Neuronal stem cell (in vitro differentiated cells): Measurements from ENCODE around the gene CMTM7.

ENCODE experiments used
- DNase-seq: peaks from one replicate; pipeline ENCODE4 v3.0.0-alpha.2; 2013; ENCODE audit warnings: low spot score
- H2AFZ ChIP-seq: one replicate; pipeline ENCODE4 v1.6.1; 2013; ENCODE audit warnings: mild to moderate bottlenecking, low read length, inconsistent platforms
- H2AK5ac ChIP-seq: 2 replicates; pipeline ENCODE4 v1.6.1; 2013; ENCODE audit warnings: low read depth, mild to moderate bottlenecking, inconsistent platforms, low read length, moderate library complexity, mixed read lengths
- H2BK120ac ChIP-seq: 2 replicates; pipeline ENCODE4 v1.6.1; 2013; ENCODE audit warnings: low read depth, mild to moderate bottlenecking, inconsistent platforms, low read length, moderate library complexity, mixed read lengths
- H2BK12ac ChIP-seq: one replicate; pipeline ENCODE4 v1.6.1; 2013; ENCODE audit warnings: low read length, inconsistent platforms
- H2BK15ac ChIP-seq: 2 replicates; pipeline ENCODE4 v1.6.1; 2013; ENCODE audit warnings: mild to moderate bottlenecking, low read length, inconsistent platforms, mixed read lengths
- H2BK5ac ChIP-seq: one replicate; pipeline ENCODE4 v1.6.1; 2013; ENCODE audit warnings: inconsistent platforms, mild to moderate bottlenecking, low read length, moderate library complexity
- H3K14ac ChIP-seq: one replicate; pipeline ENCODE4 v1.6.1; 2013; ENCODE audit warnings: low read length, inconsistent platforms
- H3K18ac ChIP-seq: 2 replicates; pipeline ENCODE4 v1.6.1; 2013; ENCODE audit warnings: low read length, inconsistent platforms
- H3K23ac ChIP-seq: 2 replicates; pipeline ENCODE4 v1.6.1; 2013; ENCODE audit warnings: low read depth, mild to moderate bottlenecking, mixed read lengths, low read length, inconsistent platforms; ENCODE audit not compliant: poor library complexity
- H3K27ac ChIP-seq: replicated peaks from 3 replicates; pipeline ENCODE4 v1.5.1; 2013; ENCODE audit warnings: low read length, inconsistent platforms
- H3K27me3 ChIP-seq, 3 experiments: 2 replicates each; pipeline ENCODE4 v1.6.1; 2013; ENCODE audit warnings: low read length in 3 of 3, mild to moderate bottlenecking in 2 of 3, inconsistent platforms in 1 of 3, low read depth in 1 of 3, mixed read lengths in 1 of 3, moderate library complexity in 1 of 3; ENCODE audit not compliant: control insufficient read depth in 3 of 3, insufficient read depth in 3 of 3
- H3K36me3 ChIP-seq, 2 donors: replicated peaks in 1 of 2; 2 replicates each; pipeline ENCODE4 v1.6.1; 2013; ENCODE audit warnings: low read length in 2 of 2; ENCODE audit not compliant: control insufficient read depth in 2 of 2, insufficient read depth in 2 of 2
- H3K4ac ChIP-seq: 2 replicates; pipeline ENCODE4 v1.6.1; 2013; ENCODE audit warnings: inconsistent platforms, mild to moderate bottlenecking, low read length, moderate library complexity
- H3K4me1 ChIP-seq, 2 donors: 1 replicate in 1 of 2; 2 replicates in 1 of 2; pipeline ENCODE4 v1.6.1; 2013; ENCODE audit warnings: low read length in 2 of 2, low read depth in 1 of 2; ENCODE audit not compliant: control insufficient read depth in 2 of 2, insufficient read depth in 1 of 2
- H3K4me2 ChIP-seq: one replicate; pipeline ENCODE4 v1.6.1; 2013; ENCODE audit warnings: mild to moderate bottlenecking, low read length, inconsistent platforms; ENCODE audit not compliant: insufficient read depth, poor library complexity, severe bottlenecking
- H3K4me3 ChIP-seq, 2 donors: 2 replicates each; pipeline ENCODE4 v1.5.1; 2013; ENCODE audit warnings: low read length in 2 of 2, mild to moderate bottlenecking in 2 of 2, inconsistent platforms in 1 of 2, moderate library complexity in 1 of 2
- H3K79me1 ChIP-seq: one replicate; pipeline ENCODE4 v1.6.1; 2013; ENCODE audit warnings: low read depth, mild to moderate bottlenecking, inconsistent platforms, low read length, moderate library complexity
- H3K9ac ChIP-seq: one replicate; pipeline ENCODE4 v1.6.1; 2013; ENCODE audit warnings: mild to moderate bottlenecking, low read depth, low read length, inconsistent platforms; ENCODE audit not compliant: poor library complexity
- H3K9me3 ChIP-seq, 2 donors: replicated peaks in 1 of 2; 2 replicates each; pipeline versions ENCODE3 to v1.6.1; 2013; ENCODE audit warnings: low read length in 2 of 2, mild to moderate bottlenecking in 2 of 2, inconsistent platforms in 1 of 2, low read depth in 1 of 2, mixed read lengths in 1 of 2, moderate library complexity in 1 of 2; ENCODE audit not compliant: control insufficient read depth in 2 of 2, insufficient read depth in 1 of 2
- H4K8ac ChIP-seq: one replicate; pipeline ENCODE4 v1.6.1; 2013; ENCODE audit warnings: low read depth, mild to moderate bottlenecking, inconsistent platforms, low read length, moderate library complexity
- H4K91ac ChIP-seq: one replicate; pipeline ENCODE4 v1.6.1; 2013; ENCODE audit warnings: low read length, low read depth, mild to moderate bottlenecking, inconsistent platforms; ENCODE audit not compliant: poor library complexity
- WGBS, 2 donors: extraction: QIAGEN DNeasy Blood & Tissue Kit; methylation state at CpG; one replicate each; pipeline ENCODE4 v1.1.7; 2013; ENCODE audit warnings: missing lambda C conversion rate in 2 of 2, mixed read lengths in 1 of 2; ENCODE audit not compliant: insufficient read length in 2 of 2, insufficient replicate concordance in 1 of 2; ENCODE audit errors: extremely low coverage in 2 of 2; 5-methylcytosine and 5-hydroxymethylcytosine counted together

CMTM7 gene

GRCh38 chr3:32500231-32500630 is 108.6 kb downstream of the CMTM7 start:
- Histone ChIP-seq H3K27ac (no peak overlapping the region), H3K18ac (no peak overlapping the region), H3K14ac (no peak overlapping the region), H2AK5ac (no peak overlapping the region), H4K91ac (no peak overlapping the region), H3K23ac (no peak overlapping the region), H3K9me3 (no peaks in the 10 kb centered on the region), H3K36me3 (peaks cover 0 to 10% of the 10 kb centered on the region in 2 donors), H2BK5ac (no peak overlapping the region), H3K4me3 (no peak overlapping the region), H3K4ac (no peak overlapping the region), H2BK120ac (no peak overlapping the region), H4K8ac (no peak overlapping the region), H3K79me1 (no peaks in the 10 kb centered on the region), H3K4me2 (no peak overlapping the region), H2BK12ac (no peak overlapping the region), H2AFZ (no peak overlapping the region), H3K27me3 (no peaks in the 10 kb centered on the region), H3K9ac (no peak overlapping the region), H2BK15ac (no peak overlapping the region), H3K4me1 (peaks cover 0 to 5% of the 10 kb centered on the region in 2 donors)
- DNase-seq, result no peak
- WGBS, 2 donors, result no CpG with 5 or more reads among the region's 2 CpGs

DNA sequence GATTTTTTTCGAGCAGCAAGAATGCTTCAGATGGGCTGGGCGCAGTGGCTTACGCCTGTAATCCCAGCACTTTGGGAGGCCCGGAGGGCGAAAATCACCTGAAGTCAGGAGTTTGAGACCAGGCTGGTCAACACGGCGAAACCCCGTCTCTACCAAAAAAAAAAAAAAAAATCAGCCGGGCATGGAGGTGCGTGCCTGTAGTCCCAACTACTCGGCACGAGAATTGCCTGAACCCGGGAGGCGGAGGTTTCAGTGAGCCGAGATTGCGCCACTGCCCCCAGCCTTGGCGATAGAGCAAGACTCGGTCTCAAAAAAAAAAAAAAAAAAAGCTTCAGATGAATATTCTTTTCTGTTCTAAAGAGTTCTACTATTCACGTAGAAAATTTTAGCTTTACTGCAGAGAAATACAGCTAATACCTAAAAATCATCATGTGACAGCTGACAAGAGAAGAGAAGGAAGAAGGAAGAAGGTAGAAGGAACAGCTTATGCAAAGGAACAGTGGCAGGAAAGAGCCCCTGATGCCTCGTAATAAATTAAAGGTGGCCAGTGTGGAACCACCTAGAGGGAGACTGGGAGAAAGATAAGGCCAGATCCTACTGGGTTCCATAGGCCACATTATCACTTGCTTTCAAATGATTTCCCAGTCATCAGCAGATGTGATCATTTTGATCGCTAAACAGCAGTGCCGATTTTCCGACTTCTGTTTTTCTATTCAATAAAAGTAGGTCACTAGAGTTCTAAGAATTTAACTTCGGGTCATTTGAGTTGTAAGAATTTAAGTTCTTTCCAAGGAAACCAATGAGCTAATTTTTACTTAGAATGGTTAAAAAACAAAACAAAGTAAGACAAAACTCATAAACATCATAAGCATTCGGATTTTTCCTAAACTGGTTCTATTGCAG is 109.5 kb downstream of the CMTM7 start:
- H3K9ac ChIP-seq, result no peak overlapping the region
- no peak overlapping the region for H3K4ac ChIP-seq
- no peak overlapping the region for H2BK120ac ChIP-seq
- H3K27me3 ChIP-seq, result no peaks in the 10 kb centered on the region
- no peaks in the 10 kb centered on the region for H3K79me1 ChIP-seq
- no peak overlapping the region for H3K27ac ChIP-seq
- no CpG with 5 or more reads among the region's 25 CpGs for WGBS, 2 donors
- peak overlapping the region in 1 of 2 donors; percentile 72 for H3K4me3 ChIP-seq
- no peak overlapping the region for H2AK5ac ChIP-seq
- no peak overlapping the region for H2BK15ac ChIP-seq
- no peak overlapping the region for H3K14ac ChIP-seq
- H3K18ac ChIP-seq, result no peak overlapping the region
- no peak for DNase-seq
- H4K8ac ChIP-seq, result no peak overlapping the region
- H4K91ac ChIP-seq, result no peak overlapping the region
- H2AFZ ChIP-seq, result no peak overlapping the region
- peaks cover 0 to 10% of the 10 kb centered on the region in 2 donors for H3K36me3 ChIP-seq
- H3K4me2 ChIP-seq, result no peak overlapping the region
- H3K23ac ChIP-seq, result no peak overlapping the region
- no peak overlapping the region for H2BK12ac ChIP-seq
- no peaks in the 10 kb centered on the region for H3K9me3 ChIP-seq
- H2BK5ac ChIP-seq, result no peak overlapping the region
- H3K4me1 ChIP-seq, result peaks cover 0 to 5% of the 10 kb centered on the region in 2 donors

DNA sequence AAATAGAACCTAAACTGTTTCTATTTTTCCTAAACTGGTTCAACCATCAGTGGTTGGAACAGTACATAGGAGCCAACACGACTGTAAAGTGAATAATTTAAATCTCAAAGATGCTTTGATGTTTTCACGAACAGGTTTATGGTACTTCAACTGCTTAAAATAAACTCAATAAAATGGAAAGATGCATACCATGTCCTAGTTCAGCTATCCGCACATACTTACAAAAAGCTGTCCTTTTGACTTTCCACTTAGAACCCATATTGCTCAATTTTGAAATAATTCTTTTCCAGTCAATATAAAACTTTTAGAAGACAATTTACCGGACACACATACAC is 110.1 kb downstream of the CMTM7 start:
- Histone ChIP-seq H2BK15ac (no peak overlapping the region), H2BK5ac (no peak overlapping the region), H4K91ac (no peak overlapping the region), H3K23ac (no peak overlapping the region), H3K14ac (no peak overlapping the region), H3K79me1 (no peaks in the 10 kb centered on the region), H2AFZ (peak overlapping the region; percentile 98), H3K27me3 (no peaks in the 10 kb centered on the region), H3K4me1 (peaks cover 0 to 5% of the 10 kb centered on the region in 2 donors), H3K4me3 (peak overlapping the region; percentile 72 to 84), H3K4ac (no peak overlapping the region), H3K4me2 (peak overlapping the region; percentile 77), H4K8ac (no peak overlapping the region), H3K36me3 (peaks cover 0 to 6% of the 10 kb centered on the region in 2 donors), H2BK12ac (no peak overlapping the region), H2BK120ac (no peak overlapping the region), H2AK5ac (no peak overlapping the region), H3K9me3 (no peaks in the 10 kb centered on the region), H3K9ac (no peak overlapping the region), H3K18ac (no peak overlapping the region), H3K27ac (no peak overlapping the region)
- WGBS, 2 donors, result no CpG with 5 or more reads among the region's 4 CpGs
- no peak for DNase-seq

GRCh38 chr3:32502118-32502945 is 110.7 kb downstream of the CMTM7 start, which contains the start of gene CMTM6:
TSS of gene CMTM6 (minus strand) at chr3:32502852. CDS start at chr3:32502745, 107 bp downstream.
- Histone ChIP-seq H2BK12ac (no peak within 1 kb of the TSS), H2BK120ac (no peak within 1 kb of the TSS), H3K9me3 (no peaks in the 10 kb centered on the region), H3K14ac (peak within 1 kb of the TSS; percentile 33), H3K23ac (peak within 1 kb of the TSS; percentile 40), H2AFZ (peak within 1 kb of the TSS; percentile 98), H4K91ac (no peak within 1 kb of the TSS), H3K9ac (peak within 1 kb of the TSS; percentile 89), H3K4me1 (peaks cover 0 to 5% of the 10 kb centered on the region in 2 donors), H2BK5ac (peak within 1 kb of the TSS; percentile 9), H2AK5ac (no peak within 1 kb of the TSS), H3K4ac (no peak within 1 kb of the TSS), H3K27ac (peak within 1 kb of the TSS; percentile 78), H3K79me1 (no peaks in the 10 kb centered on the region), H3K36me3 (peaks cover 0 to 4% of the 10 kb centered on the region in 2 donors), H3K18ac (peak within 1 kb of the TSS; percentile 87), H3K4me2 (peak within 1 kb of the TSS; percentile 77), H4K8ac (no peak within 1 kb of the TSS), H2BK15ac (no peak within 1 kb of the TSS), H3K4me3 (peak within 1 kb of the TSS; percentile 72 to 84), H3K27me3 (no peaks in the 10 kb centered on the region)
- DNase-seq, result peak; percentile 71
- no CpG with 5 or more reads among the region's 61 CpGs for WGBS, 2 donors
